GM21367 (cell line): Measurements from ENCODE around the gene TANGO2.

Experiments used
- ATAC-seq: cut with Tn5 transposase; IDR thresholded peaks from one replicate; pipeline ENCODE4 v1.9.1; 2021; ENCODE audit not compliant: unreplicated experiment

TANGO2 gene

GRCh38 chr22:19982991-19983578, 37.8 kb upstream of the TANGO2 start:
- no peak for ATAC-seq

- ATAC-seq = no peak
These were observed 37.2 kb upstream of the TANGO2 start for GRCh38 chr22:19983741-19984140.

- ATAC-seq = no peak
These were observed 36.6 kb upstream of the TANGO2 start for GRCh38 chr22:19984201-19984753.

- ATAC-seq = no peak
These were observed 35.8 kb upstream of the TANGO2 start for GRCh38 chr22:19984851-19985811.

GRCh38 chr22:19986011-19986409, 34.9 kb upstream of the TANGO2 start:
- ATAC-seq = no peak

- ATAC-seq = no peak
These were observed 34.2 kb upstream of the TANGO2 start for GRCh38 chr22:19986410-19987341.

- ATAC-seq = no peak
These were observed 33.3 kb upstream of the TANGO2 start for GRCh38 chr22:19987394-19988306.

- ATAC-seq = no peak
These were observed 32.5 kb upstream of the TANGO2 start for GRCh38 chr22:19988331-19988808.

- no peak for ATAC-seq
These were observed 31.8 kb upstream of the TANGO2 start for GRCh38 chr22:19988965-19989724.

- ATAC-seq = no peak
These were observed 31.2 kb upstream of the TANGO2 start for GRCh38 chr22:19989725-19990067.

GRCh38 chr22:19990188-19990587, 30.7 kb upstream of the TANGO2 start:
- no peak for ATAC-seq

- ATAC-seq = no peak
These were observed 30.1 kb upstream of the TANGO2 start for GRCh38 chr22:19990609-19991394.

- no peak for ATAC-seq
These were observed 29.6 kb upstream of the TANGO2 start for GRCh38 chr22:19991395-19991644.

GRCh38 chr22:19991645-19992451, 29.1 kb upstream of the TANGO2 start:
- no peak for ATAC-seq

- no peak for ATAC-seq
These were observed 28.4 kb upstream of the TANGO2 start for GRCh38 chr22:19992481-19992911.

- ATAC-seq = no peak
These were observed 28.0 kb upstream of the TANGO2 start for GRCh38 chr22:19992921-19993355.

- no peak for ATAC-seq
These were observed 27.0 kb upstream of the TANGO2 start for GRCh38 chr22:19993926-19994325.
